Activated CD4-positive, alpha-beta T cell treated with anti-CD3 and anti-CD28 coated beads for 24 hours (primary cell): ENCODE measurements around the gene ZNF804B.

Experiments used
- DNase-seq, 2 donors: peaks; one replicate each; pipeline ENCODE4 v3.0.0-alpha.2; 2020; ENCODE audit warnings: low read depth in 2 of 2

Gene ZNF804B

DNA sequence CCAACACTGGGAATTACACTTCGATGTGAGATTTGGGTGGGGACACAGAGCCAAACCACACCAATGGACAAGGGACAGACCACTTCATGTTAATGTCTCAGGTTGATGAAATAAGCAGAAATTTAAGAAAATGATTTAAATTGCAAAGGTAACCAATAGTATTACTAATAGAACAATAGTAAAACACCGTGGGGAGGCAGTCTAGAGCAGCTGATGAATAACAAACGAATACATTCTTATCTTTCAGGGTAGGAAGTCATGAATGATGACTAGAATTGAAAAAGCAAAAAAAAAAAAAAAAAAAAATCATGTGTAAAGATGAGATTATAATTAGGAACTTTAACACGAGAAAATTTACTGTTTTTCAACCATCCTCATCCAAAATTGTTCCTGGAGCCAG lies 207.9 kb downstream of the ZNF804B start:
- no peak for DNase-seq

DNA sequence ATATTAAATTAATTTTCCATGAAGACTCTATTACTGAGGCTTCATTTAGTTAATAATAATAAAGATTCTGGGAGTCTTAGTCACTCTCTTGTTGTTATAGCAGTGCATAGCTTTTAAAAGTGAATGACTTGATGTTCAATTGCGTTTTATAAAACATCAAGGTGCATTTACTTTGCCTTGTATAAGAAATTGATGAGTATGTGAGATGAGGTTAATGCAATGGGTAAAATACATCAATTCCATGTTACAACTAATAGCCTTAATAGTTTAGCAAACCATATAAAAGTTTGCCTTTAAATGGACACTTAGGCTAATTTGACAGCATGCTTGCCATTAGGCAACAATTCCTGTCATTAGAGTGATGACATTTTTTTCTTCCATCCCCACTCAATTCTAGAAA lies 209.7 kb downstream of the ZNF804B start:
- DNase-seq, result no peak

DNA sequence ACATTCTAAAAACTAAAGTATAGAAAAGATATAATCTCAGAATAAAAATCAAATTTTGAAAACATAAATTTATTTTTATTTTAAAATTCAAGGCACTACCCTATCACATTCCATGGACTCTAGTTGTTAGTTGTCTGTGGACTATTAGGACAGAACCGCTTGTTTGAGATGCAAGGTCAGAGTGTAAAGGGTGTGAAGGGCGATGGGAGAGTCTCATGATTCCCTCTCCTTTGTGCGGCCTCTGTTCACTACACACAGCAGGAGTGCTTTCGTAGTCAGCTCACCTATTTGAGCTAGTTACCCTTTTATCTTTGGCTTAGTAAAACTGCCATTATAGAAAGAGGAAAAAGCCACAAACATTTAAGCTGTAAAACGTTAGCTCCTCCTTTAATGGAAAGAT lies 225.8 kb downstream of the ZNF804B start:
- DNase-seq, result no peak

DNA sequence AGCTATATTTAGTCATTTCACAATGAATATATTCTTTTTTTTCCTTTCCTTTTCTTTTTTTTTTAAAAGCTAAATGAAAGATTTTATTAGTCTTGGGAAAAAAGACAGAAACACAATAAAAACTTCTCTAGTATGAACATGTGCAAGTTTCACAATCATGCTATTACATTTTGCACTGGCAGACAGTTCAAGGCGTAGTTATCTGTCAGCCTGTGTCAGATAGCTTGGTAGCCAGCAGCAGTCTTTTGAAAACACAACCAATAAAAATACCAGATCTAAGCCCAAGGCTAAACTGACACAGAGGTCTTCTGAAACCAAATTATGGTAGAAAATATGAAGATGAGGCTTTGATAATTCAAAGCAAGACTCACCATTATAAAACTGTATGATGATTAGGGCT lies 241.8 kb downstream of the ZNF804B start:
- no peak for DNase-seq

DNA sequence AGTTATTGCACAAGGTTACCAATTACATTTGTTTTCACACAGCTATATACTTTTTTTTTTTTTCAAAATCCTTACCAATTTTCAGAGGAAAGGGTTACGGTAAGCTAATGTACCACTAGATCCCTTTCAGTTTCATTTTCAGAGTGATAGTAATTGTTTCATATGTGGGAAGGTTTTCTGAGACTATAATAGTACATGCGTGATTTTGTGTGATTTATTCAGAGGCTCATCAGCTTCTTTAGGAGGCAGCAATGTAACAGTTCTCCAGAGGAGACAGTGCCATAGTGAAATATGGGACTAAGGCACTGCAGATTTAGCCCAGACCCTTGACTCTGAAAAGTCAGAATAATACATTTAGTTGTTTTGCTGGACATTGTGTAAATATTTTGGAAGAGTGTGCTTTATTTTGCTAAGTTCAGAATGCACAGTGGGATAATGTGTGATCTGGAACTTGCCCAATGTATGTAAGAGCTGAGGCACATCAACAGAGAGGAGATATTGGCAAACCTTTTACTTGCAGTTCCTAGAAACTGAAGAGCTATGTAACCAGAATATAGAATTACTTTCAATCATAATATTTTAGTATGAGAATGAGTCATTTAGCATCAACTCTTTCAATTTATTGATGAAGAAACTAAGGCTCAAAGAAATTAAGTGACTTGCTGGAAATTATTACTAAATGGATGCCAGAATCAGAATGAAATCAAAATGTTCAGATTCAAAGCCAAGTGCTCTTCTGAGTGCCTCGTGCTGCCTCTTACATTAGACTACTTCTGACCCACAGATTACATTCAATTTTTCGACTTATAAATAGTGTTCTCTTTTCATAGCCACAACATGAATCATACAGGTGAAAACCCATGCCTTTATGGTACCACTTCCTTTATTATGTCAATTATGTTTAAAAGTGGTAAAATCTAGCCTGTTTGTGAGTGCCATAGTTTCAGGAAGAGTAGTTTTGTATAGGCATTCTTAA lies 243.8 kb downstream of the ZNF804B start:
- no peak for DNase-seq

DNA sequence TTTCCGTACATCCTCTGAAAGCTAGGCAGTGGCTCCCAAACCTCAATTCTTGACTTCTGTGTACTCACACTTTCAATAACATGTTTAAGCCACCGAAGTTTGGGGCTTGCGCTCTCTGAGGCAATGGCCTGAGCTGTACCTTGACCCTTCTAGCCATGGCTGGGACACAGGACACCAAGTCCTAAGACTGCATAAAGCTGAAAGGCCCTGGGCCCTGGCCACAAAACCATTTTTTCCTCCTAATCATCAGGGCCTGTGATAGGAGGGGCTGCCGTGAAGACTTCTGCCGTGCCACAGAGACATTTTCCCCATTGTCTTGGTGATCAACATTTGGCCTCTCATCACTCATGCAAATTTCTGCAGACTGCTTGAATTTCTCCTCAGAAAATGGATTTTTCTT lies 252.5 kb downstream of the ZNF804B start:
- no peak for DNase-seq

DNA sequence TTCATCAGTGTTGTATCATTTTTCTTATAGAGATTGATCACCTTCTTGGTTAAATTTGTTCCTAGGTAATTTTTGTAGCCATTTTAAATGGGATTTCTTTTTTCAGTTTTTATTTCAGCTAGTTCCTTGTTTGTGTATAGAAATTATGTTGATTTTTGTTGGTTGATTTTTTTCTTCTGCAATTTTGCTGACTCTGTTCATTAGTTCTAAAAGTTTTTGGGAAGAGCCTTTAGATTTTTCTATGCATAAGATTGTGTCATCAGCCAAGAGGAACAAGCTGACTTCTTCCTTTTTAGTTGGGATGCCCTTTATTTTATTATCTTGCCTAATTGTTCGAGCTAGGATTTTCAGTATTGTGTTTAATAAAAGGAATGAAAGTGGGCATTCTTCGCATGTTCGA lies 258.2 kb downstream of the ZNF804B start:
- DNase-seq, result no peak

- DNase-seq, result no peak
Observed at GRCh38 chr7:89021741-89022140, 262.2 kb downstream of the ZNF804B start.

DNA sequence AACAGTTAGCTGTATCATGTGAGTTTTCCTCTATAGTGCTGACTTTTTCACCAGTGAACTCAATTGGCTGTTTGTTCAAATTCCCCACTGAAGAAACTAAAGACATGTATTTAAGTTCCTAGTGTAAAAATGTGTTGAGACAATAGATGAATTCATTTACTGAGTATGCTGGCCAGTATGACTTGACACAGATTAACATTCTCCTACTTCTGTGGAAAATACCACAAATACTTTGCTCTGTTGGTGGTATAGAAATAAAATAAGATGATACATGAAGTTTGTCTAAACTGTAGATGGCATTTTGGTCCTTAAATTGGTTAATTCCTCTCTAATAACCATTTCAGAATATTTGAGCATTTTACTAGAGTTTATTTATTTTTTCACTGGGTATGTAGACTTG lies 263.7 kb downstream of the ZNF804B start:
- DNase-seq, result no peak

DNA sequence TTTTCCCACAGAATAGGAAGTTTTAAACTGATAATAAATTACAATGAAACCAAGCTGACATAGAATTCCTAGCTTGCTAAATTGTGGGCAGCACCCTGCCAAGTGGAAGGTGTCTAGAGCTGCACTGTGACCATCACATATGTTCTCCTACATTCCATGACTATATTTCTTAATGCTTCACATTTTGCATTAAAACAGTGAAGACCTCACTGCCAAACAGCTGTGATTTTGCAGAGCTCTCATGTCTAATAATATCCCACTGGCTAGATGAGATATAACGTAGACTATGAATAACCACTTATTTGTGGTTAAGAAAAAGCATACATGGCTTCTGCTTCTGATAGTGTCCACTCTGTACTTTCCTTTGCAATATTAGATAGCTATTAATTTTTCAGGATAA lies 264.4 kb downstream of the ZNF804B start:
- no peak for DNase-seq

- DNase-seq, result no peak
Observed at GRCh38 chr7:89027781-89028180, 268.3 kb downstream of the ZNF804B start.

GRCh38 chr7:89028319-89028718 lies 268.8 kb downstream of the ZNF804B start:
- no peak for DNase-seq

DNA sequence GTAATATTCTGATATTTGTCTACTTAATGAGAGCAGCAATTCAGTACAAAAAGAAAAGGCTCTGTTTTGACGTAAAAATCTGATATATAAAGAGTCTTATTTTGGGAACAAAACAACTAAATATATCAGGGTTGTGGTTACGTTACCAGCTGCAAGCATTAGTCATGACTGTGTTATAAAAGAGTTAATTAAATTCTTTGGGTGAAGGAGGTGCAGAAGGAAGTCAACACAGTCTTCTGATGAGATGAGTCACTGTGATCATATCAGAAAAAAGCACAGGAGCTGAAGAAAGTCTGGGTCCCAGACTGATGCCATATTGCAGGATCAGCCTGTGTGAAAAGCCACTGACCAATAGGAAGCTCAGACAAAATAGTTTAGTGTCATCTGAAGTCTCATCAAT lies 270.4 kb downstream of the ZNF804B start:
- DNase-seq, result no peak

GRCh38 chr7:89041240-89041639 lies 281.7 kb downstream of the ZNF804B start:
- no peak for DNase-seq

DNA sequence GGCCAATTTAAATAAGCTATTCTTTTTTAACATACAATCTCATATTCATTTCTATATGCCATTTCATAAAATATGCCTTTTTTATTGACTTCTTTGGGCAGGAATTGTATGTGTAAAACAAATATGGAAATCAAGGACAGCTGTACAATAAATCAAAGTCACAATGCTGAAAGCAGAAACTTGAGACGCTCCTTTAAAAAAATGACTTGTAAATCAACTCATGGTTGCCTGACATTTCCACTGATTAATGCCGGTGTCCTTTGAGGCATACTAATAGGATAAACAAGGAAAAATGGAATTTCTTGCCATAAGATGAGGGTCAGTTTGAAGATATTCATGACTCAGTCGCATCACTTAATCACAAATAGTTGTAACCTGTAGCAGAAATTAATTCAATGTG lies 283.4 kb downstream of the ZNF804B start:
- no peak for DNase-seq

- no peak for DNase-seq
Observed at GRCh38 chr7:89049043-89049442, 289.5 kb downstream of the ZNF804B start.

- no peak for DNase-seq
Observed at GRCh38 chr7:89053130-89053529, 293.6 kb downstream of the ZNF804B start.

- no peak for DNase-seq
Observed at GRCh38 chr7:89054361-89054760, 294.9 kb downstream of the ZNF804B start.

DNA sequence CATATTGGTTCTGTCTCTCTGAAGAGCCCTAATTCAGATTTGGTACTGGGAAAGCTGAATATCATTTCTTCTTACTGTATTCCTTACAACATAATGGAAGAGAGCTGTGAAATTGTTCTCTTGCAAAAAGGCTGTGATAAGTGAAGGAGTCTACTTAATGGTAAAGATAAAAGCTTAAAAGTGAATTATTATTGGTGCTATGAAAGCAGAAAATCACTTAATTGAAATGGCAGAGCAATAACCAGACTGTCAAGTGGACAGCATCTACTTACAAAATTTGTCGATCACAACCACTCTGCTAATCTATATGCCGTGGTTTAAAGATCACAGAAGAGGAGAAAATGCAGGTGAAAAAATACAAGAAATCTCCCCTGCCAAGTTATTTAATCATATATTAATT lies 300.7 kb downstream of the ZNF804B start:
- no peak for DNase-seq

GRCh38 chr7:89064831-89065230 lies 305.3 kb downstream of the ZNF804B start:
- DNase-seq, result no peak

- DNase-seq, result no peak
Observed at GRCh38 chr7:89067048-89067447, 307.5 kb downstream of the ZNF804B start.

DNA sequence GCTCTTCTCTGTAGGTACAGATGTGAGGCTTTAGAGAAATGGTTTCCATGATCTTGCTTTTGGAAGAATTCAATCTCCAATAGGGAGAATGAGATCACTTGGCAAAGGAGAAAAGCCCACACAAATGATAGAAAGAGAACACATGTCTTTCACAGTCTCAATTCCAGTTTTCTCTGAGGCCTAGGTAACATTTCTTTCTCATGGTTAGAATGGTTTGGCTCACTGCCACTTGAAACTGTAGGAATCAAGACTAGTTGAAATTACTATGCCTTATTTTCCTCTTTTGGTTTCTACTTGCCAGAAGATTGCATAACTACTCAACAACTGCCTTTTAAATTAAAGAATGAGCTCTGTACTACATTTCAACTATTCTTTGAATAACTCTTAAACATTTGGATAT lies 312.6 kb downstream of the ZNF804B start:
- DNase-seq, result no peak

GRCh38 chr7:89073776-89074175 lies 314.3 kb downstream of the ZNF804B start:
- DNase-seq, result no peak

DNA sequence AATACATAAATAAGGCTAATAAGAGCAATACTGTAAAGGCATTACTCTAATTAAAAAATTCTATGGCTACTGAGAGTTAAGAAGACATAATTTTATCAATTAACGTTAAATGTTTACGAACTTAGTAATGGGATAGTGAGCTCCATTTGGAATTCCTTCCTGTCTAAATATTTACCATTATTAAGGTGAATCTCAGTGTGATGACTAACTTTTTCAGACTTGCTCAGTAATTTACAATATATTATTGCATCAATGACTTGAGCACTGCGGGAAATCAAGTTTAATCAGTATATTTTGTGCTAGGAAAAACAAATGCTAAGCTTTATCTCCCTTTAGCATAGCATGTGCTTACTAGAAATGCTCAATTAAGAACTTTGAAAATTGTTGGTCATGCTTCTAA lies 318.5 kb downstream of the ZNF804B start:
- DNase-seq, result no peak
